SU-DHL-6 (cell line): ENCODE data around the gene CACNA1G.

Experiments
- CTCF ChIP-seq: fragments of 200-600 bp; sonication (generic); IDR thresholded peaks from one replicate; pipeline ENCODE4 v1.5.1; 2017; ENCODE audit warnings: antibody characterized with exemption, mild to moderate bottlenecking, low read length, moderate library complexity; ENCODE audit not compliant: insufficient read depth, poor library complexity, severe bottlenecking
- EZH2phosphoT487 ChIP-seq: fragments of 200-600 bp; sonication (generic), shearing (Covaris generic); conservative IDR thresholded peaks from 2 replicates; pipeline ENCODE4 v1.6.1; 2018; ENCODE audit warnings: mild to moderate bottlenecking, antibody characterized with exemption, low read length, moderate library complexity, mixed read lengths

GRCh38 chr17:50544516-50544915, 16.0 kb upstream of the CACNA1G start:
- no peak for TF ChIP-seq CTCF
- no peak for TF ChIP-seq EZH2phosphoT487
